ENCODE measurements around the gene FNDC5. TPM values are rescaled to one million over a fixed set of nuclear protein-coding genes. Genes with fewer than 3 reads are reported as not detected.

The FNDC5 gene
- total RNA-seq, 3 donors from 2014 or later (not counting 1 experiment from before 2014, with no cell fraction given), result 0.36 TPM; not detected in 2

GRCh38 chr1:32859915-32860314 lies 10.8 kb downstream of the FNDC5 start:
- peaks cover 0 to 6% of the 10 kb centered on the region in 2 donors for H3K4me1 Mint-ChIP-seq
- ATAC-seq (no peak), DNase-seq (no peak)
- no peak overlapping the region for H3K27ac ChIP-seq (ENCODE audit: low read length)
- no peaks in the 10 kb centered on the region for H3K27me3 ChIP-seq (ENCODE audit: control insufficient read depth, insufficient read depth, low read length)
- no peak overlapping the region for H3K27ac Mint-ChIP-seq
- no peaks in the 10 kb centered on the region for H3K9me3 ChIP-seq (ENCODE audit: control insufficient read depth, insufficient read depth, low read length)
- 100% methylated on average over 1 of the region's 2 CpGs for WGBS (ENCODE audit: insufficient coverage)
- peaks cover 59% of the 10 kb centered on the region for H3K36me3 ChIP-seq (ENCODE audit: control insufficient read depth, insufficient read depth, low read length)
- peaks cover 12% of the 10 kb centered on the region for H3K36me3 Mint-ChIP-seq
- H3K4me3 Mint-ChIP-seq, result no peak overlapping the region
- intact Hi-C loops (cut with micrococcal nuclease), result no loop called here
- no peak overlapping the region for H3K4me3 ChIP-seq (ENCODE audit: low read length)
- no peaks in the 10 kb centered on the region for H3K9me3 Mint-ChIP-seq
- no peaks in the 10 kb centered on the region for H3K27me3 Mint-ChIP-seq (ENCODE audit: low read depth in 2 of 2)
- no peaks in the 10 kb centered on the region for H3K4me1 ChIP-seq (ENCODE audit: control insufficient read depth, insufficient read depth, low read length)
- no peak for TF ChIP-seq CTCF (IDR thresholded peaks at IDR 0.05)

GRCh38 chr1:32858791-32859190 lies 11.9 kb downstream of the FNDC5 start:
- no peak for ATAC-seq
- H3K27ac ChIP-seq (ENCODE audit: low read length), result no peak overlapping the region
- intact Hi-C loops (cut with micrococcal nuclease), result no loop called here
- TF ChIP-seq CTCF (IDR thresholded peaks at IDR 0.05), result no peak
- no peaks in the 10 kb centered on the region for H3K4me1 ChIP-seq (ENCODE audit: control insufficient read depth, insufficient read depth, low read length)
- H3K27me3 ChIP-seq (ENCODE audit: control insufficient read depth, insufficient read depth, low read length), result no peaks in the 10 kb centered on the region
- DNase-seq, result no peak
- H3K9me3 Mint-ChIP-seq, result no peaks in the 10 kb centered on the region
- H3K4me3 Mint-ChIP-seq, result no peak overlapping the region
- peaks cover 66% of the 10 kb centered on the region for H3K36me3 ChIP-seq (ENCODE audit: control insufficient read depth, insufficient read depth, low read length)
- no peaks in the 10 kb centered on the region for H3K27me3 Mint-ChIP-seq (ENCODE audit: low read depth in 2 of 2)
- WGBS (ENCODE audit: insufficient coverage), result 99% methylated on average over 6 of the region's 7 CpGs
- H3K36me3 Mint-ChIP-seq, result peaks cover 19% of the 10 kb centered on the region
- no peak overlapping the region for H3K27ac Mint-ChIP-seq
- no peak overlapping the region for H3K4me3 ChIP-seq (ENCODE audit: low read length)
- H3K9me3 ChIP-seq (ENCODE audit: control insufficient read depth, insufficient read depth, low read length), result no peaks in the 10 kb centered on the region
- H3K4me1 Mint-ChIP-seq, result peaks cover 0 to 6% of the 10 kb centered on the region in 2 donors

GRCh38 chr1:32858136-32858535 lies 12.6 kb downstream of the FNDC5 start:
- H3K4me1 ChIP-seq (ENCODE audit: control insufficient read depth, insufficient read depth, low read length), result no peaks in the 10 kb centered on the region
- no peak overlapping the region for H3K27ac Mint-ChIP-seq
- H3K9me3 ChIP-seq (ENCODE audit: control insufficient read depth, insufficient read depth, low read length), result no peaks in the 10 kb centered on the region
- H3K4me1 Mint-ChIP-seq, result peaks cover 0 to 6% of the 10 kb centered on the region in 2 donors
- DNase-seq (no peak), ATAC-seq (no peak)
- WGBS (ENCODE audit: insufficient coverage), result 100% methylated on average over 1 of the region's 2 CpGs
- H3K36me3 Mint-ChIP-seq, result peaks cover 21% of the 10 kb centered on the region
- intact Hi-C loops (cut with micrococcal nuclease), result no loop called here
- TF ChIP-seq CTCF (IDR thresholded peaks at IDR 0.05), result no peak
- H3K4me3 Mint-ChIP-seq, result no peak overlapping the region
- no peak overlapping the region for H3K4me3 ChIP-seq (ENCODE audit: low read length)
- no peak overlapping the region for H3K27ac ChIP-seq (ENCODE audit: low read length)
- peaks cover 70% of the 10 kb centered on the region for H3K36me3 ChIP-seq (ENCODE audit: control insufficient read depth, insufficient read depth, low read length)
- no peaks in the 10 kb centered on the region for H3K9me3 Mint-ChIP-seq
- H3K27me3 Mint-ChIP-seq (ENCODE audit: low read depth in 2 of 2), result no peaks in the 10 kb centered on the region
- no peaks in the 10 kb centered on the region for H3K27me3 ChIP-seq (ENCODE audit: control insufficient read depth, insufficient read depth, low read length)

- Mint-ChIP-seq H3K27ac (no peak overlapping the region), H3K4me3 (no peak overlapping the region), H3K27me3 (ENCODE audit: low read depth in 2 of 2) (no peaks in the 10 kb centered on the region), H3K36me3 (peaks cover 9% of the 10 kb centered on the region), H3K4me1 (no peaks in the 10 kb centered on the region), H3K9me3 (no peaks in the 10 kb centered on the region)
- WGBS (ENCODE audit: insufficient coverage), result 96% methylated on average over 13 of the region's 13 CpGs
- Histone ChIP-seq H3K27me3 (ENCODE audit: control insufficient read depth, insufficient read depth, low read length) (no peaks in the 10 kb centered on the region), H3K4me1 (ENCODE audit: control insufficient read depth, insufficient read depth, low read length) (no peaks in the 10 kb centered on the region), H3K27ac (ENCODE audit: low read length) (no peak overlapping the region), H3K4me3 (ENCODE audit: low read length) (no peak overlapping the region), H3K36me3 (ENCODE audit: control insufficient read depth, insufficient read depth, low read length) (peaks cover 66% of the 10 kb centered on the region), H3K9me3 (ENCODE audit: control insufficient read depth, insufficient read depth, low read length) (no peaks in the 10 kb centered on the region)
- ATAC-seq, result no peak
- no peak for DNase-seq
- TF ChIP-seq CTCF (IDR thresholded peaks at IDR 0.05), result no peak
- intact Hi-C loops (cut with micrococcal nuclease), result no loop called here
Observed at GRCh38 chr1:32855861-32856617, 14.7 kb downstream of the FNDC5 start.

Measured in natural killer cell (primary cell).